Hematopoietic multipotent progenitor cell treated with erythropoietin and hydrocortisone succinate and interleukin-3 and kit ligand, for 4 days (in vitro differentiated cells): ENCODE results near the gene MISP3.
A peak's percentile ranks its signal among the peaks of the same experiment; 100 is the strongest.

Experiments
- DNase-seq: peaks from one replicate; pipeline ENCODE4 v3.0.0-alpha.2; 2015

MISP3 gene

DNA sequence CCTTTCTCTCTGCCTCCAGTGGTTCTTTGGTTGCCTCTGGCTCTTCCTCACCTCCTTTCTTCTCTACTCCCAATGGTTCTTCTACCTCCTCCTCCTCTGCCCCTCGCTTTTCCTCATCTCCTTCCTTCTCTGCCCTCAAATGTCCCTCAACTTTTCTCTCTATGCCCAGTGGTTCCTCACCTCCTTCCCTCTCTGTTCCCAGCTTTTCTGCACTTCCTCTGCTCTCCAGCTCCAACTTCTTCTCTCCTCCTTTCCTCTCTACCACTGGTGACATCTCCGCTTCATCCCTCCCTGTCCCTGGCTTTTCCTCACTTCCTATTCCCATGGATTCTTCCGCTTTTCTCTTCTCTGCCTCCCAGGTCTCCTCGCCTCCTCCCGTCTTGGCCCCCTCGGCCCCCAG, 18.5 kb upstream of the MISP3 start:
- no peak for DNase-seq

DNA sequence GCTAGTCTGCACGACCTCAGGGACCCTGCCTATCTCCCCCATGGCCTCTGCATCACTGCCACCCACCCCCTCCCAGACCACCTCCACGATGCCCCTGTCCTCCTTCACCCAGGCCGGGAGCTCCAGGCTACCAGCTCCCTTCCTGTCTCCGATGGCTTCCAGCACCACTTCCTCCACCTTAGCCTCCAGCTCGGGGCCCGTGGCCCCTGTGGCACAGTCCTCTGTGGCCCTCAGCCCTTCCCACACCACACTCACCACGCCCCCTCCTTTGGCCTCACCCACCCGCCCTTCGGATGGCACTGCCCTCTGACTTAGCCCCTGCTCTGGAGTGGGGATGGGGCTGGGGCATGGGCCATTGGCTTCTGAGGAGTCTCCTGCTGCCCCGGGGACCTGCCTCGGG, 17.9 kb upstream of the MISP3 start:
- no peak for DNase-seq

DNA sequence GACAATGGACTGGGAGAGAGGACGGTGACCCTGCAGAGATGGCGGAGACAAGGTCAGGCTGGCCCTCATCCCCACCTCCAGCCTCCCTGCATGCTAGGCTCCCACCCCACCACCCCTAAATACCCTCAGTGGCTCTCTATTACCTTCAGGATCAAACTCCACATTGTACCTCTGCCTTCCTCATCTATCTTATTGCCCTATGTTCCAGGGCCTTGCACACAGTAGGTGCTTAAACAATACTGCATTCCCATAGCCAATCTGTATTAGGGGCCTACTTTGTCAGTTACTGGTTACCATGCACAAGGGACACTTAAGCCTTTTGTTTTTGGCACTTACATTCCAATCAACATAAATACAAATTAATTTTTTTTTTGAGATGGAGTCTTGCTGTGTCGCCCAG, 17.2 kb upstream of the MISP3 start:
- no peak for DNase-seq

DNA sequence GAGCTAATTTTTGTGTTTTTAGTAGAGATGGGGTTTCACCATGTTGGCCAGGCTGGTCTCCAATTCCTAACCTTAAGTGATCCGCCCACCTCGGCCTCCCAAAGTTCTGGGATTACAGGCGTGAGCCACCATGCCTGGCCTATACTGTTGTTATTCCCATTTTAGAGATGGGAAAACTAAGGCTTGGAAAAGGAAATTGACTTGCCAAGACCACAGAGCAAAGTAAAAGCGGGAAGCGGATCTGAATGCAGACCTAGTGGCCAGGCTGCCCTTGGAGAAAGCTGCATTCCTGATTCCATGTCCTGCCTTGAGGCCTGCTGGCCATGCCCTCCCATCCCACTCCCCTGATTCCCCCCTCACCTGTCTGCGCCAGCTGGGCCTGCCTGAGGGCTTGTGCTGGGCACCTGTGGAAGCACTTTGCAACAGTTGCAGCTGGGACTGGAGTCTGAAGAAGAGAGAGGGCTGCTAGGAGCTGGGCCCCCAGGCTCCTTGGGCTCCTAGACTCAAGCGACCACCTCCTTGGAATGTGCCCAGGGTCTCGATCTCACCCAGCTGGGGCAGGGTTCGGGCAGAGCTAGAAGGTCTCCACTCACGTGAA, 16.4 kb upstream of the MISP3 start:
- no peak for DNase-seq

DNA sequence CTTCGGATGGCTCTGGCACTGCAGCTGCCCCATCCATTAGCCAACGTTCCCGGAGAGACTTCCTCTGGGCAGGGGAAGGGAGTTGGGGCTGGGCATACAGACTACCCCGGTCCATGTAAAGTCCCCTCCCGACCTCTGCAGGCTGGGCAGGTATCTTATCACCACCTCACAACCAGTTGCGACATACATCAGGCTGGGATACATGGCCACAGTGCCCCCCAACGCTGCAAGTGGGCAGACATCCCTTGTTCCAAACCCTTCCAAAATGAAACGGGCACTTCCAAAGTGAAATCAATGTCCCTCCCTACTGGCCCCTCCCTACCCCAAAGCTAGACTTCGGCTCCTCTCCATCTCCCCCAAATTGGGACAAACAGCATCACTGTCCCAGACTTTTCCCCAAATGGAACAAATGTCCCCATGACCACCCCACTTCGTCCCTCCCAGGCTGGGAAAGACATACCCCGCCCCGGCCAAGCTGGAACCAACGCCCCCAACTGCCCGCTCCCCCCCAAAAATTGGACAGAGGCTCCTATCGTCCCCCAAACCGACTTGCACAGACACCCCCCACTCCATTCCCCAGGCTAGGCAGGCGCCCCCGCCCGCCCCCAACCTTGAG, 15.7 kb upstream of the MISP3 start:
- no peak for DNase-seq

DNA sequence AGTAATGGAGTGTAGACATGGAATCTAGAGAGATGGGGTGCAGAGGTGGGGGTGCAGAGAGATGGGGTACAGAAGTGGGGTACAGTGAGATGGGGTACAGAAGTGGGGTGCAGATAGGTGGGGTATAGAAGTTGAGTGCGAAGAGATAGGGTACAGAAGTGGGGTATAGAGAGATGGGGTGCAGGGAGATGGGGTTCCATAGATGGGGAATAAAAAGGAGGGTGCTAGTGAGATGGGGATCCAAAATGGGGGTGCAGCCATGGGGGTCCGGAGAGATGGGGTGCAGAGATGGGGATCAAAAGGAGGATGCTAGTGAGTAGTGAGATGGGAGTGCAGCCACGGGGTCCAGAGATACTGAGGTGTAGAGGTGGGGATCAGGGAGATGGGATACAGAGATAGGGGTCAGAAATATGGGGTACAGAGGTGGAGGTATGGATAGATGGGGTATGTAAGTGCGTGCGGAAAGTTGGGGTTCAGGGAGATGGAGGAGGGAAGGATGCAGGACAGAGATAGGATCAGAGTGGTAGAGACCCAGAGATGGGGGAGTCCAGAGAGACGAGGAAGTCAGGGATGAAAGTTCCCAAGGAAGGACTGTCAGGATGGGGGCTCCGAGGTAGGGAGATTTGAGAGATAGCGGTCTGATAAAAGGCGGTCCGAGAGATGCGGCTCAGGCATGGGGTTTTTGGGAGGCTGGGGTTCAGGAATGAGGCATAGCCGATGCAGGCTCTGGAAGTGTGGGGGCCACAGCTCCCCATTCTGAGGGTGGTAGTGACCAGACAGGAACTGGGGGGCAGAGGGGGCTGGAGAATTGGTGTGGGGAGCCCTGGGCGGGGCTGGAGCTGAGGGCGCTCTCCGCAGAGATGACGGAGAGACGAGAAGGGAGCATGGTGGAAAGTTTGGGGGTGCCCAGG, 14.1 kb upstream of the MISP3 start:
- no peak for DNase-seq

DNA sequence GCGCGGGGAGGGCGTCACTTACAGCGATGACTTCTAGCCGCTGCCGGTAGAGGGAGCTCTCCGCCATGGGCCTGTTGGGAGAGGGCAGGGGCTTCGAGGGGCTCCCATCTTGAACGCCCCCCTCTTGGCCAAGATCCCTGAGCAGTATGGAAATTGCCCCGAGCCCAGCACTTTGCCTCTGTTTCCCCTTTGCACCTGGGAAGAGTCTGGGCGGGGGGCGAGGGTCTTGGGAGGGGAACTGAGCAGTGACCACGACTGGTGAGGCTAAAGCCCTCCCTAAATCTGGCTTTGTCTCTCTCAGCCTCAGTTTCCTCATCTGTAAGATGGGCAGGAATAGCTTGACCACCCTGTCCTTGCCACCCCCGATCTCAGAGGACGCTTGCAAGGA, 13.5 kb upstream of the MISP3 start:
- DNase-seq = peak; percentile 60

DNA sequence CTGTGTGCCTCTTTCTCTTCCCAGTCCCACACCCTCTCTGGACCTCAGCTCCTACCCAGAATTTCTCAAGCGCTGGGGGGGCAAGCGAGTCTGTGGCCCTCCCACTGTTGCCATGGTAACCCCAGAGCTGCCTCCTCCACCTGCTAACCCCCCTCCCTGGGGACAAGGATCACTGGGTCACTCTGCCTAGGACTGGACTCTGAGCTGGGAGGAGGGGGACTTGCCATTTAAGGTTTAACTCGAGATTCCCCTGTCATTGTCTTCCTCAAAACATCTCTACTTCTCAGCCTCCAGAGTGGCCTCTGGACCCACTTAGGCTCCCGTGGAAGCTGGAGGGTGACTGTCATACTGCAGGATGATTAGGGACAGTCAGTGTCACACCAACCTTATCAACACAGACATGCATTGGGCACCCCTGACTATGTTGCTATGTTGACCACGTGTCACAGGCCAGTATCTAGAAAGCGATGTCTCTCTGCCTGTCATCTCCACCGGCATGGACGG, 12.9 kb upstream of the MISP3 start:
- DNase-seq = peak; percentile 43

DNA sequence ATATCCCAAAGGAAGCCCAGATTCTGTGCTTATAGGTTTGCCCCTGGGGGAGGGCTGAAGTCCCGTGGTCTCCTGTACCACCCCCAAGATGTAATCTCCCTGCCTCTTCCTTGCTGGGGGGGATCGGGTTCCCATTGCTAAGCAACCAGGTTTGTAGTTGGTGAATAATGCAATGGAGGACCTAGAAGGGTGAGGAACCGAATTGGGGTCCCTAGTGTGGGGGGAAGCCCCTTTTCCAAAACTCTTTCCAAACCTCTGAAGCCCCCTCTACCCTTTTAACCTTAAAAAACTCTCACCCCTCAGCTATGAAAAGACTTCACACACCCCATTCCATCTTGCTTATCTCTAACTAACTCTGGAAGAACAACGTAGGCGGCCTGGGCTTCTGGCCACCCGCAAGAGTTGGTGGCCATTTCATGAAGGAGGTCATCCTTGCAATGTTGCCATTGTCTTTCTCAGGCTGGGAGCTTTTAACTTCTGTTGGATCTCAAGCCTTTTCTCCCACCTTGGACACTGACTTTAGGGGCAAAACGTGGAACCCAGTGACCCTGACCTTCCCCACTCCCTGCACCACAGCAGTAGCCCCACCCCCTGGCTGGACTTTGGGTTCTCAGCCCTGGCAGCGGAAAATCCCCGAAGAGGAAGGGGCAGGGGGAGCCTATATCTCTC, 11.4 kb upstream of the MISP3 start:
- no peak for DNase-seq

DNA sequence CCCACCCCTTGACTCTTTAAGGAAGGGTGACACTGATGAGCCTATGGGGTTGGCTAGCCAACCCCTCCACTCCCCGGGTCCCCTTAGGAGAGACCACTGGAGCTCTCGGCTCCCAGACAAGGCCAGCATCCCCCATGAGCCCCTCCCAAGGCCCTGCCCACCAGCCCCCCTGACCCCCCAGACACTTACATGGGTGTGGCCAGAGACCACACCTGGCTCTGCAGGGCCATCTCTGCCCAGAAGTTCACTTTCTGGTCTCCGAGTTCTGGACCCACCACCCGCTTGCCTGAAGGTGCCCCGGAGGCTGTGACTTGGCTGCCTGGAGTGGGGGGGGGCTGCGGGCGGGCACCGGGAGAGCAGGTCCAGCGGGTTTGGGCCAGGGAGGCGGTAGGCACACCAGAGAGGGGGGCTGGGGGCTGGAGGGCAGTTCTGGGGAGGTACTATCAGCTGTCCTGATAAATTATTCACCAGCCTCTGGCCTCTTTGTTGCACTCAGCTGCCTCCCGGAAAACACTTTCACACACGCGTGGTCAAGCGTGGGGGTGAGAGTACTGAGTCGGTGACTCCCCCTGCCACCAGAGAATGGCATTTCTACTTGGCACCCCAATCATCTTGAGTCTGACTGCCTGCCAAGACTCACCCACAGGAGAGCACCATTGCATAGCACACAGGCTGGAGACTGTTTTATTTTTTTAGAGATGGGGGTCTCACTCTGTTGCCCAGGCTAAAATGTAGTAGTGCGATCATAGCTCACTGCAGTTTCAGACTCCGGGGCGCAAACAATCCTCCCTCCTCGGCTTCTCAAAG, 10.6 kb upstream of the MISP3 start, which contains the start of gene PALM3:
TSS of gene PALM3 (minus strand) at position 326 of the 807 bp plus-strand sequence. CDS start at position 230, 96 bp downstream.
- no peak for DNase-seq

DNA sequence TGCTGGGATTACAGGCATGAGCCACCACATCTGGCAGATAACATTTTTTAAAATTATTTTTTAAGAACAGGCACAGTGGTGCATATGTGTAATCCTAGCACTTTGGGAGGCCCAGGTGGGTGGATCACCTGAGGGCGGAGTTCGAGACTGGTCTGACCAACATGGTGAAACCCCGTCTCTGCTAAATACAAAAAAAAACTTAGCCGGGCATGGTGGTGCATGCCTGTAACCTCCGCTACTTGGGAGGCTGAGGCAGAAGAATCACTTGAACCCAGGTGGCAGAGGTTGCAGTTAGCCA, 10.1 kb upstream of the MISP3 start:
- DNase-seq = no peak

DNA sequence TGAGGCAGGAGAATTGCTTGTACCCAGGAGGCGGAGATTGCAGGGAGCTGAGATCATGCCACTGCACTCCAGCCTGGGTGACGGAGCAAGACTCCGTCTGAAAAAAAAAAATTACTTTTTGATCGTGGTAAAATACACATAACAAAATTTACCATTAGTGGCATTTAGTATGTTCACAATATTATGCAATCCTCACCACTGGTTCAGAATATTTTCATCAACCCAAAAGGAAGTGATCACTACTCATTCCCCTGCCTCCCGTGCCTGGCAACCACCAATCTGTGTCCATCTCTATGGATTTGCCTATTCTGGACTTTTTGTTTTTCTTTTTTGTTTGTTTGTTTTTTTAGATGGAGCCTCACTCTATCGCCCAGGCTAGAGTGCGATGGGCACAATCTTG, 9.5 kb upstream of the MISP3 start:
- no peak for DNase-seq

DNA sequence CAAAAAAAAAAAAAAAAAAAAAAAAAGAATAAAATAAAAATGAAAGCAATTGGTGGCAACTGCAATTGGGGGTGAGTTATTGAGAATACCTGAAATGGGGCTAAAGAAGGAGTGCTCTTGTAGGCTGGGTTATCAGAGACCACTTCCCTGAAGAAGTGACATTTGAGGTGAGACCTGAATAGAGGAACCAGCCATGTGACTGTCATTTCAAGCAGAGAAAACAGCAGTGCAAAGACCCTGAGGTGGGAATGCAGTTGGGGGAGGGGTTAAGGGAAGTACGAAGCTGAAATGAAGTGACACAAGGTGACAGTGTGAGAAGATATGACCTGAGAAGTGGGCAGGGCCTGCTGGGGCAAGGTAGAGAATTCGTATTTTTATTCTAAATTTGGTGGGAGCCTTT, 6.5 kb upstream of the MISP3 start:
- no peak for DNase-seq

DNA sequence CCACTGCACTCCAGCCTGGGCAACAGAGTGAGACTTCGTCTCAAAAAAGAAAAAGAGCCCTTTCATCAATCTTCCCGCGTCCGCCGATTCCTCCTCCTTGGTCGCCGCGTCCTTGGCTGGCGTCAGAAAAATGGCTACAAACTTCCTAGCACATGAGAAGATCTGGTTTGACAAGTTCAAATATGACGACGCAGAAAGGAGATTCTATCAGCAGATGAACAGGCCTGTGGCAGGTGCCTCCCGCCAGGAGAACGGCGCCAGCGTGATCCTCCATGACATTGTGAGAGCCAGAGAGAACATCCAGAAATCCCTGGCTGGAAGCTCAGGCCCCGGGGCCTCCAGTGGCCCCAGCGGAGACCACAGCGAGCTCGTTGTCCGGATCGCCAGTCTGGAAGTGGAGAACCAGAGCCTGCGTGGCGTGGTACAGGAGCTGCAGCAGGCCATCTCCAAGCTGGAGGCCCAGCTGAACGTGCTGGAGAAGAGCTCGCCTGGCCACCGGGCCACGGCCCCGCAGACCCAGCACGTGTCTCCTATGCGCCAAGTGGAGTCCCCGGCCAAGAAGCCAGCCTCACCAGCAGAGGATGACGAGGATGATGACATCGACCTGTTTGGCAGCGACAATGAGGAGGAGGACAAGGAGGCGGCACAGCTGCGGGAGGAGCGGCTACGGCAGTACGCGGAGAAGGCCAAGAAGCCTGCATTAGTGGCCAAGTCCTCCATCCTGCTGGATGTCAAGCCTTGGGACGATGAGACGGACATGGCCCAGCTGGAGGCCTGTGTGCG, 2.1 kb upstream of the MISP3 start:
- no peak for DNase-seq

DNA sequence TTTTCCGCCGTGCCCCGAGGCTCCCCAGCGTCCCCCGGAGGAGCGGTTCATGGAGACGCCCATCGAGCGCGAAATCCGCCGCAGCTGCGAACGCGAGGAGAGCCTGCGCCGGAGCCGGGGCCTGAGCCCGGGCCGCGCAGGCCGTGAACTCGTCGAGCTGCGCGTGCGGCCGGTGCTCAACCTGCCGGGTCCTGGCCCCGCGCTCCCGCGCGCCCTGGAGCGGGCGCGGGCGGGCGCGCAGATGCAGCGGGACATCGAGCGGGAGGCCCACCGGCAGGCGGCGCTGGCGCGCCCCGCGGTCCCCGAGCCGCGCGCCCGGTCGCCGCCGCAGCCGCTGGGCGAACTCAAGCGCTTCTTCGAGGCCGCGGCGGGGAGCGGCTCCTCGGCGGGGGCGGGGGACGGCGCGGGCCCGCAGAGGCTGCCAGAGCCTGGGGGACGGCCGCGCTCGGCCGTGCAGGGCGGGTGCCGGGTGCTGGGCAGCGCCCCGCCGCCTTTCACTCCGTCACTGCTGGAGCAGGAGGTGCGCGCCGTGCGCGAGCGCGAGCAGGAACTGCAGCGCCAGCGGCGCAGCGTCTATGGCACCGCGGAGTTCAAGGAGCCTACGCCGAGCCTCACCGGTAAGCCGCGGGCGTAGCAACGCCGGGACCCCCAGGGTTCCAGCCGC, 807 bp downstream of the MISP3 start:
- DNase-seq = peak; percentile 90

DNA sequence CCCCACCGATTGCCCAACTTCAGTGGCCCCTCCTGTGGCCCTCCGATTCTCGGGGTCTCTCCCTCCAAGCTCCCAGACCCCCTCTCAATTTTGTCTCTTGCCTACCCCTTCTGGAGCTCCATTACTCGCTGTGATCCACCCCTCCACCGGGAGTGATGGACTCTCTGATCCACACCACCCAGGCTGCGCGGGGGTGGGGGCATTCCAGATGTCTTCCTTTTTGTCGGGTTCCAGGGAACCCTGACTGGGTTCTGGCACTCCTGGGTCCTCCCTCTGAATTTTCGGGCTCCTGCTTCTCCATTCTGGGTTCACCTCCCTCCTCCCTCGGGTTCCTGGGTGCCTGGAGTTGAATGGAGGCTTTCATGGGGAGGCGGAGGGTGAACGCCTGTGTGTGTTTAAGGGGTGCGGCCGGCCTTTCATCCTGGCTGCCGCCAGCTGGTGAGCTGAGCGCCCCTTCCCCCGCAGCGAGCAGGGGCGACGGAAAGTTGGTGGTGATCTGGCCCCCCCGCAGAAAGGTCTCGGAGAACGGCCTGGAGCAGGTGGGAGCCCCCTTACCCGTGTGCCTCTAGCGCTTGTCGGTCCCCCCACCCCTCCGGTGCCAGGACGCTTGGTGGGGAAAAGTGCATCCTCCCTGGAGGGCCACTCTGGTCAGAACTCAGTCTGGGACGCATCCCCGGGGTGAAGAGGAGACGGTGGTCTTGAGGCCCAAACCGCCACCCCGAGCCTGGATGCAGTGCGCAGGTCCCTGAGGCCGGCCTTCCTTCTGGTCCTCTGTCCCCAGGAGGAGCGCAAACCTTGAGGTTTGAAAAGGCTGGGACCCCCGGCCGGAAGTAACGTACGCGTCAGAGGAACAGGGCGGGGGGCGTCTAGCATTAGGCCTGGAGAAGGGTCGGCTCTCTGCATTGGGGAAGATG, 1.6 kb downstream of the MISP3 start:
- DNase-seq = peak; percentile 37

DNA sequence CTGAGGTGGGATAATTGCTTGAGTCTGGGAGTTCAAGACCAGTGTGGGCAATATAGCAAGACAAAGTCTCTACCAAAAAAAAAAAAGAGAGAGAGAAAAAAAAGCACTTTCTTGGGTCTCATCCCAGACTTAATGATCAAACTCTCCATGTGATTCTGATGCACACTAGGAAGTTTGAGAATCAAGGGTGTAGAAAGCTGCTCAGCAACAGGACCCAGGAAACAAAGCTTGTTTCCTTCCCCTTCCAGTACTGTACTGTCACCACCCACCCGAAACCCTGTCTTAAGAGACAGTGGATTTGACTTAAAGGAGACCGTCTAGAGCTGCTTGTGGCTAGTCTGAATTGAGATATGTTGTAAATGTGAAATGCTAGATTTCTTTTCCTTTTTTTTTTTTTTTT, 5.8 kb downstream of the MISP3 start:
- no peak for DNase-seq

DNA sequence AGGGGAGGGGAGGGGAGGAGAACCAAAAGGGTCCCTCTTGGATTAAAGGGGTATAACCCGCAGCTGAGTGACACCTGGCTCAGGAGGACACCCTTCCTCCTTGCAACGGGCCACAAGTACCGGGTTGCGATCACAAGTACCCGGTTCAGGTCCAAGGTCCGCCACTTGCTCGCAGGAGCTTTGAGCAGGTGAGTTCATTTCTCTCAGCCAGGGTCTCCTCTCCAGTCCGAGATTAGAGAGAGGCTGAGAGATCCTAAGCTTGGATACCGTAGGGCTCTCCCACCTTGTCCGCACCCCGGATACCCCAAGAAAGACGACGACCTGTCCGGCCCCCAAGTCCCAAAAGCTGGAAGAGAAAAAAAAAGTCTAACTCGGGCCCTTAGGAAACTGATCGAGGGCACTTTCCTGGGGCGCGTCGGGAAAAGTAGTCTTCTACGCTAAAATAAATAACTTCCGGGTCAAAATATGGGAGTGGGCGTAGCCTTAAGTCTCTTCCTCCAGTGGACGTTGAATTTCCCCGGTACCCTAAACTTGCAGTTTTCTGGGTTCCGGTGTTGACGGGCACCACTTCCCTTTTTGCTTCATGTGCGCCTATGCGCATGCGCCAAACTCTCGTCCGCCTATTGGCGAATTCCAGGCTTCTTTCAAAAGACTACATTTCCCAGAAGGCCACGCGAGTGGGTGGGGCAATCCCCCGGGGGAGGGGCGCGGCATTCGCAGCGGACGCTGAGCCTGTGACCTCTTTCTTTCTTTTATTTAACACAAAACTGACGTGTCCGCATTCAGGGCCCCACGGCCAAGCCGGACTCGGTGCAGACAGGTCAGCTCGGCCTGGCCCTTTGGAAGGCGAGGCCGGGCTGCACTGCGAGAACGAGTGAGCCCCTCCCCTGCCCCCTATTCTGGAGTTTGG, 8.6 kb downstream of the MISP3 start:
- peak; percentile 100 for DNase-seq
